Mesodermal cell (in vitro differentiated cells): ENCODE results near the gene PPM1B.

Experiments used
- H3K27ac ChIP-seq: 2 replicates; pipeline ENCODE4 v1.7.0; 2013; ENCODE audit warnings: mild to moderate bottlenecking, low read depth, low read length, moderate library complexity; ENCODE audit not compliant: severe bottlenecking
- H3K36me3 ChIP-seq: 2 replicates; pipeline ENCODE4 v1.7.1; 2013; ENCODE audit warnings: mild to moderate bottlenecking, low read length, moderate library complexity; ENCODE audit not compliant: control insufficient read depth, insufficient read depth
- H3K4me1 ChIP-seq: one replicate; pipeline ENCODE4 v1.7.1; 2013; ENCODE audit warnings: mild to moderate bottlenecking, low read length; ENCODE audit not compliant: insufficient read depth, control insufficient read depth, poor library complexity, severe bottlenecking
- H3K4me3 ChIP-seq: 2 replicates; pipeline ENCODE4 v1.7.0; 2013; ENCODE audit warnings: low read length, control low read depth, mild to moderate bottlenecking; ENCODE audit not compliant: insufficient read depth, poor library complexity, severe bottlenecking; ENCODE audit errors: extremely low read depth
- H3K9me3 ChIP-seq: 2 replicates; pipeline ENCODE4 v1.7.1; 2013; ENCODE audit warnings: mild to moderate bottlenecking, low read length, moderate library complexity; ENCODE audit not compliant: control insufficient read depth
- whole genome bisulfite sequencing, 2 experiments: methylation state at CpG; one replicate each; pipeline ENCODE4 v1.1.5; 2013; ENCODE audit warnings: missing lambda C conversion rate in 2 of 2; ENCODE audit not compliant: insufficient coverage in 2 of 2; 5-methylcytosine and 5-hydroxymethylcytosine counted together

PPM1B gene

DNA sequence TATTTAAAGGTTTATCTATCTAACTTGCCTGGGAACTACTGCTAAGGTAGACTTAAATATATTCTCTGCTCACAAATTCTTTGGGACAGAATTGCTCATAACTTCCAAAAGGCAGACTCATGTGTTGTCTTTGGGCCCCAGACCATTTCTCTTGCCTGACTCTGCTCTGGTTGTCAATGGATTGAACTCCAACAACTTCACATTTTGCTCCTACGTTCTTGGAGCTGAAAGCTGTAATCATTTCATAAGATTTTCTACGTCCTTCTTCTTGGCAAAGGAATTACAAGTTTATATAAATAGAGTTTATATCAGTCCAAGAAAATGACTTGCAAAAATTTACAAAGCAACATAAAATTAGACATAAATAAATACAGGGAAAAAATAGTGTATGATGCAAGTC lies 32.9 kb upstream of the PPM1B start:
- H3K27ac ChIP-seq: peak overlapping the region; percentile 74
- no CpG with 5 or more reads among the region's 2 CpGs for whole genome bisulfite sequencing, 2 experiments
- H3K4me1 ChIP-seq: peaks cover 25% of the 10 kb centered on the region
- H3K9me3 ChIP-seq: no peaks in the 10 kb centered on the region
- H3K36me3 ChIP-seq: no peaks in the 10 kb centered on the region
- no peak overlapping the region for H3K4me3 ChIP-seq

DNA sequence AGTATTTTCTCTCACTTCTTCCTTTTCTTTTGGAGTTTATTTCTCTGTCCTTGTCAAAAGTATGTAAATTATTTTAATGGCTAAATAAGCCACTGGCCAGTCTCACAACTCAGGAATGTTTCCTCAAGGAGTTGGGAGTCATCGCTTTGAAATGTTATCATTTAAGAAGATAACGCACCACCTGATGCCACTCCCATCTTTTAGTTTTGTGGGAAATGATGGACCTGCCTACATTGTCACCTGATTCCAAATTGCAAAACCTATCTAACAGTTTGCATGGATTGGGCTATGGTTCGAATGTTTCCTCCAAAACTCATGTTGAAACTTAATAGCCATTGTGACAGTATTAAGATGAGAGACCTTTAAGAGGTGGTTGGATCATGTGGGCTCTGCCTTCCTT lies 32.4 kb upstream of the PPM1B start:
- H3K9me3 ChIP-seq: no peaks in the 10 kb centered on the region
- H3K4me1 ChIP-seq: peaks cover 25% of the 10 kb centered on the region
- no peak overlapping the region for H3K4me3 ChIP-seq
- peak overlapping the region; percentile 74 for H3K27ac ChIP-seq
- no peaks in the 10 kb centered on the region for H3K36me3 ChIP-seq
- 36% methylated on average over 3 of the region's 3 CpGs; no CpG with 5 or more reads in 1 of the 2 experiments for WGBS, 2 experiments

DNA sequence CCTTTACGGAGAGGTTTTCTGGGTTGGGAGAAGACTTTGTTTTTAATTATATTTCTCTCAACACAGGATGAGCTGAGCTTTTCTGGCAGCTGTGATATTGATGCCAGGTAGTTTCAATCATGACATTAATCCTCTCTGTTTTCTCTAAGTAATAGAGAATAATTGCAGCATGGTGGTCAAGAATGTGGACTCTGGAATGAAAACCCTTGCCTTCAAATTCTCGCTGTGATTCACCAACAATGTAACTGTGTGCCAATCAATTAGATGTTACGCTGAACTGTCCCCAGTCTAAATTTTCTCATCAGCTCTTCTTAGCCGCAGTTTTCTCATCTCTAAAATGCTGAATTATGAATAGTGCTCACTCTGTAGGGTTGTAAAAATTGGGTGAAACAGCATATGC lies 31.6 kb upstream of the PPM1B start:
- no peak overlapping the region for H3K4me3 ChIP-seq
- H3K9me3 ChIP-seq: no peaks in the 10 kb centered on the region
- H3K4me1 ChIP-seq: peaks cover 25% of the 10 kb centered on the region
- H3K27ac ChIP-seq: peak overlapping the region; percentile 47
- no peaks in the 10 kb centered on the region for H3K36me3 ChIP-seq
- WGBS, 2 experiments: 83 to 86% methylated on average over 2 of the region's 4 CpGs

DNA sequence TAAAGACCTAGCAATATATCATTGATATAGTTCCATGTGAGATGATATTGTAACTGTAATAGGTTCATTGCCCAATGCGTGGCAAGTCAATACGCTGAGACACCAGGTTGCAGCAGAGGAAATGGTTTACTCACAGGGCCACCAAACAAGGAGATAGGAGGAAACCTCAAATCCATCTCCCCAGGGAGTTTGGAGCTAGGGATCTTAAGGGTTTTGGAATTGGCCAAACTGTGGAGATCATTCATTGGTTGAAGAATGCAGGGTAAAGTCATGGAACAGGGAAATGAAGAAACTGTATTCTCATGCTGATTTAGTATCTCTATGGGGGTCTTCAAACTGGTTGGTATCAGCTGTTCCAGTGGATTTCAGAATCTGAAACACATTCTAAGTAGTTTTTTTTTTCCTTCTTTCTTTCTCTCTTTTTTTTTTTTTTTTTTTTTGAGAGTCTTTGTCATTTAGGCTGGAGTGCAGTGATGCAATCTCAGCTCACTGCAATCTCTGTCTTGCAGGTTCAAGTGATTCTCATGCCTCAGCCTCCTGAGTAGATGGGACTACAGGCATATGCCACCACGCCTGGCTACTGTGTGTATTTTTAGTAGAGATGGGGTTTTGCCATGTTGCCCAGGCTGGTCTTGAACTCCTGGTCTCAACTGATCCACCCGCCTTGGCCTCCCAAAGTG lies 30.7 kb upstream of the PPM1B start:
- 83 to 88% methylated on average over 4 of the region's 4 CpGs for WGBS, 2 experiments
- H3K27ac ChIP-seq: no peak overlapping the region
- H3K4me1 ChIP-seq: peaks cover 25% of the 10 kb centered on the region
- no peaks in the 10 kb centered on the region for H3K9me3 ChIP-seq
- H3K4me3 ChIP-seq: no peak overlapping the region
- no peaks in the 10 kb centered on the region for H3K36me3 ChIP-seq

GRCh38 chr2:44139741-44140140 lies 28.9 kb upstream of the PPM1B start:
- Histone ChIP-seq H3K4me1 (peaks cover 25% of the 10 kb centered on the region), H3K27ac (no peak overlapping the region), H3K9me3 (no peaks in the 10 kb centered on the region), H3K4me3 (no peak overlapping the region), H3K36me3 (no peaks in the 10 kb centered on the region)
- 100% methylated on average over 1 of the region's 1 CpG; no CpG with 5 or more reads in 1 of the 2 experiments for WGBS, 2 experiments

DNA sequence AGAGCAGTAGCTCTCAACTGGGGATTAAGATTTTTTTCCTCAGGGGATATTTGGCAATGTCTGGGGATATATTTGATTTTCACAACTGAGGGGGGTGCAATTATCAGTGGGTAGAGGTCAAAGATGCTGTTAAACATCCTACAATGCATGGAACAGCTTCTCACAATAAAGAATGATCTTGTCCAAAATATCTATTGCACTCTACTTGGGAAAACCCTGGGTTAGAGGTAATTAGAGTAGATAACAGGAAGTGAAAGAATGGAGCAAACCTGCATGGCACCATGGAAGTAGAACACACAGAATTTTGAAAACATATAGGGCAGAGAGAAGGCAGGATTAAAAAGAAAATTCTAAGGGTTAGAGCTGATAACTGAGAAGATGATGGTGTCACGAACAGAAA lies 26.4 kb upstream of the PPM1B start:
- Histone ChIP-seq H3K9me3 (no peaks in the 10 kb centered on the region), H3K36me3 (no peaks in the 10 kb centered on the region), H3K4me3 (no peak overlapping the region), H3K27ac (no peak overlapping the region), H3K4me1 (peaks cover 5% of the 10 kb centered on the region)
- WGBS, 2 experiments: 100% methylated on average over 1 of the region's 1 CpG

GRCh38 chr2:44143701-44144100 lies 25.0 kb upstream of the PPM1B start:
- no peaks in the 10 kb centered on the region for H3K4me1 ChIP-seq
- no peaks in the 10 kb centered on the region for H3K9me3 ChIP-seq
- WGBS, 2 experiments: 77 to 89% methylated on average over 2 to 3 of the region's 3 CpGs
- no peak overlapping the region for H3K4me3 ChIP-seq
- H3K27ac ChIP-seq: no peak overlapping the region
- H3K36me3 ChIP-seq: no peaks in the 10 kb centered on the region

DNA sequence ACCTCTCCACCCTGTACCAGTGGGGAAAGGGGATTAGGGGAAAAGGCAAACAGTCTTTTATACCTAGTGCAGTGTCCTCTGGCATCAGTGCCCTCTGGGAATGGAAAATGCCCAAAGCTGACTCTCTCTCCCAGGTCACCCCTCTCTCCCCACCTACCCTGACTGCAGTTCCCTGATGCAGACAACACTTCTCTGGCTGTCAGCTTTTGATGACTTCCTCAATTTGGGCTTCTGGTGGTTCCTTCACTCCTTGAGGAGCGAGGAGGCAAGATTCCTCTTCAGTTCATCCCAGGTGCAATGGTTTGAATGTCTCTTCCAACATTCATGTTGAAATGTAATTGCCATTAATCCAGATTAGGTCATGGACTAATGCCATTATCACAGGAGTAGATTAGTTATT lies 19.7 kb upstream of the PPM1B start:
- H3K27ac ChIP-seq: no peak overlapping the region
- no peaks in the 10 kb centered on the region for H3K4me1 ChIP-seq
- no peaks in the 10 kb centered on the region for H3K36me3 ChIP-seq
- H3K4me3 ChIP-seq: no peak overlapping the region
- no peaks in the 10 kb centered on the region for H3K9me3 ChIP-seq
- WGBS, 2 experiments: 86% methylated on average over 1 of the region's 1 CpG; no CpG with 5 or more reads in 1 of the 2 experiments

DNA sequence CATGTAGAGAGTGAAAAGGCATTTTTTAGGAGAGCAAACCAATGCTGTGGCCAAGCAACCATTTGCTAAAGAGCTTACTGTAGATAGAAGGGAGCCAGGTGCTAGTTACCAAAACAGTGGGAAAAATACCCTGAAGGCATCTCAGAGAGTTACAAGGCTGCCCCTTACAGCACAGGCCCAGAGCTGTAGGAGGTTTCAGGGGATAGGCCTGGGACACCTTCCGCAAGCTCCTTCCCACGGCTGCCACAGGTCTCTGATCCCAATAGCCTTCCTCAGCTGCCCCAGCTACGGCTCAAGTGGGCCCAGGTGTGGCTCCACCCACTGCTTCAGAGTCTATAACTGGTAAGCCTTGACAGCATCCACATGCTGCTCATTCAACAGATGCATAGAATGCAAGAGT lies 18.2 kb upstream of the PPM1B start:
- Histone ChIP-seq H3K4me1 (no peaks in the 10 kb centered on the region), H3K4me3 (no peak overlapping the region), H3K9me3 (no peaks in the 10 kb centered on the region), H3K36me3 (no peaks in the 10 kb centered on the region), H3K27ac (no peak overlapping the region)
- WGBS, 2 experiments: 85 to 88% methylated on average over 3 of the region's 3 CpGs

DNA sequence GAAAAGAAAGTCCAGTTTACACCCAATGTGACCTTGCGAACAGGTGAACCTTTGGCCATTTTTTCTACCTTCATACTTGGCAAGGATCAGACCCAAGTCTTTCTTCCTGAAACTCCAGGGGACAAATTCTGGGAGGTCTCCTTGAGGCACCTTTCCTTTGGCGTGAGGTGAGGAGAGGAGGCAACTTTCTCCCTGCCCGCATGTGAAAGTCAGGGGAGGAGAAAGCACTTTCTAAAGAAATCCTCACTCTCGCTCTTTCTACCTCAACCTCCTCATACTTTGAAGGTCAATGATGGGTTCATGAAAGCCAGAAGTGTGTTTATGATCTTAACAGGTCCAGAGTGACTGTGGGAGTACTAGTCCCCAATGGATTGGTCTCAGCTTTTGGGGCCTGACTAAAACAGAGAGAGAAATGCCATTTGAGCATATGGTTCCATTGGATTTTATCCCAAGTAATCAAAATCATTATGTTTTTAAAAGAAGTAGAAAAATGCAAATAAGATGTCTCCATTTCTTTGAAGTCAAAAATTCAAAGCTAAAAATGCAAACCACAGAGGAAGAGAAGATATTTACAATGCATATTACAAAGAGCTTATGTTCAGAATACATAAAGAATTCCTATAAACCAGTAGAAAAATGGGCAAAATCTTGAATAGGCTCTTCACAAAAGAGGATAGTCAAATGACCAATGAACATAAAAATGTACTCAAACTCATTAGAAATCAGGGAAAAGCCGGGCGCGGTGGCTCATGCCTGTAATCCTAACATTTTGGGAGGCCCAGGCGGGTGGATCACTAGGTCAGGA lies 15.6 kb upstream of the PPM1B start:
- Histone ChIP-seq H3K36me3 (no peaks in the 10 kb centered on the region), H3K4me1 (peaks cover 3% of the 10 kb centered on the region), H3K9me3 (no peaks in the 10 kb centered on the region), H3K4me3 (no peak overlapping the region), H3K27ac (no peak overlapping the region)
- WGBS, 2 experiments: 69 to 90% methylated on average over 3 of the region's 8 CpGs
